ENCODE data around the gene ENO3.

Gene ENO3

DNA sequence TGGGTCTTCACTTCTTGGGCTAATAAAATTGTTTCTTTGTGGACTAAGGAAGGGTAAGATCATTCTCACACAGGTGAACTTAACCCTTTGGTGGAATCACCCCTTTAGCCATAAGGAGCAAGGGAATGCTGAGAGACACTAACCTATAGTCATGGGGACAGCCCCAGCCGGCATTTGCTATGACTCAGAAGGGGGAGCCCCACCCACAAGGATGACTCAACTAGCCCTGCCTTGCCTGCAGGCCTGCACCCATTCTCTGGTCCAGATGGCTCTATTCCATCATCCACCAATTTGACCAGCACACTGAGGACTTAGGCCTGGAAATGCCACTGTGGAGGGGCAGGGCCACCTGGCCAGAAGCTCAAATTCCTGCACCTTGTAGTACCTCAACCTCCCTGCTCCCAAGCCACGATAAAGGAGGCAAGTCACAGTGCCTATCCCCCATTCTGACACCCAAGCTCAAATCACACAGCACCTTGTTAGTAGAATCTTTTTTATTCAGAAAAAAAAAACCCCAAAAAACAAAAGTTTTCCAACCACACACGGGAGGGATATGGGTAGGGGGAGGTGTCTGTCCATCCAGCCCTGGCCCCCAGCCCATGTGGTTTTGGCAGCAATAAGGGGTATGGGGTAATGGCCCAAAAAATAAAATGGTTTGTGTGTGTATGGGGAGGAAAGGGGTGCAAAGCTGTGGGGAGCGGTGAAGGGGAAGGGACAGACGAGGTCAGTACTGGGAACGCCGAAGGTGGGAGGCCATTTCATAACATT is 5.6 kb upstream of the ENO3 start:
- TF ChIP-seq CTCF (IDR thresholded peaks at IDR 0.05; ENCODE audit: low read depth, low read length): no peak
- Histone ChIP-seq H3K27me3 (no peaks in the 10 kb centered on the region), H3K4me3 (ENCODE audit: low read depth, low read length) (no peak overlapping the region), H3K4me1 (no peaks in the 10 kb centered on the region; the same call in none of the 2 replicates), H3K9me3 (no peaks in the 10 kb centered on the region), H3K36me3 (peaks cover 24% of the 10 kb centered on the region)
- peak; percentile 69 for DNase-seq

- Histone ChIP-seq H3K27me3 (no peaks in the 10 kb centered on the region), H3K9me3 (no peaks in the 10 kb centered on the region), H3K4me1 (peaks cover 4% of the 10 kb centered on the region), H3K4me3 (ENCODE audit: low read depth, low read length) (peak overlapping the region; percentile 77; the same call in 1 of the 2 replicates), H3K36me3 (peaks cover 24% of the 10 kb centered on the region)
- no peak for TF ChIP-seq CTCF (IDR thresholded peaks at IDR 0.05; ENCODE audit: low read depth, low read length)
- DNase-seq: no peak
Measured at GRCh38 chr17:4945944-4946280, 5.0 kb upstream of the ENO3 start.

DNA sequence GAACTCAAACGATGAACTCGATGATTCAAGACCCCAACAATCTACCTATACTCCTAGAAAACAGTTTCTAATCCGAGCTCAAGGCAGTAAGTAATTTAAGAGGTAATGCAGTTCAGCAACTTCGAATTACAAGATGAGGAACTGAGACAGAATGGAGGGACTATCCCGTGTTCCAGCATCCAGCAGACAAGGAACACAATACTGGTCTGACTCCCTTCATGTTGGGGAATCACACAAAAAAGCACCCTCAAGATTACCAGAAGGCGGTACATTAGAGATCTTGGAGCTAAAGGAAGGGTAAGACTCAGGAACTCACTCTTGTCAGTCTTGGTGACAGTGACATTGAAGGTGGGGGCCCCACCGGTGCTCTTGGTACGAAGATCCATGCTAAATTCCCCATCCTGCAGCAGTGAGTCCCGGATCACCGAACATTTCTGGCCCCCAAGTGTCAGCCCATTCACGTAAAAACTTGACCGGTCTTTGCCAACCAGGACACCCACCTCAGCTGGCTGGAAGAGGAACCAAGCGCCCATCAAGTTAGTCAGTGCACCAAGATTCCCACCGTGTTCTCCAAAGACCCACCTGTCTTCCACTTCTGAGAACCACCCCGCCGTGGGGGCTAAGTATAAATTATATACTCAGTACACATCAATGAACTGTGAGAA is 4.5 kb upstream of the ENO3 start:
- Histone ChIP-seq H3K27me3 (no peaks in the 10 kb centered on the region), H3K4me3 (ENCODE audit: low read depth, low read length) (peak overlapping the region; percentile 77), H3K9me3 (no peaks in the 10 kb centered on the region), H3K36me3 (peaks cover 24% of the 10 kb centered on the region), H3K4me1 (peaks cover 4% of the 10 kb centered on the region)
- no peak for TF ChIP-seq CTCF (IDR thresholded peaks at IDR 0.05; ENCODE audit: low read depth, low read length)
- DNase-seq: no peak

GRCh38 chr17:4947010-4947410 is 3.9 kb upstream of the ENO3 start:
- DNase-seq: no peak
- H3K4me1 ChIP-seq: peaks cover 4% of the 10 kb centered on the region
- no peak for TF ChIP-seq CTCF (IDR thresholded peaks at IDR 0.05; ENCODE audit: low read depth, low read length)
- H3K36me3 ChIP-seq: peaks cover 24% of the 10 kb centered on the region
- peak overlapping the region; percentile 77 for H3K4me3 ChIP-seq (ENCODE audit: low read depth, low read length)
- no peaks in the 10 kb centered on the region for H3K27me3 ChIP-seq
- H3K9me3 ChIP-seq: no peaks in the 10 kb centered on the region

DNA sequence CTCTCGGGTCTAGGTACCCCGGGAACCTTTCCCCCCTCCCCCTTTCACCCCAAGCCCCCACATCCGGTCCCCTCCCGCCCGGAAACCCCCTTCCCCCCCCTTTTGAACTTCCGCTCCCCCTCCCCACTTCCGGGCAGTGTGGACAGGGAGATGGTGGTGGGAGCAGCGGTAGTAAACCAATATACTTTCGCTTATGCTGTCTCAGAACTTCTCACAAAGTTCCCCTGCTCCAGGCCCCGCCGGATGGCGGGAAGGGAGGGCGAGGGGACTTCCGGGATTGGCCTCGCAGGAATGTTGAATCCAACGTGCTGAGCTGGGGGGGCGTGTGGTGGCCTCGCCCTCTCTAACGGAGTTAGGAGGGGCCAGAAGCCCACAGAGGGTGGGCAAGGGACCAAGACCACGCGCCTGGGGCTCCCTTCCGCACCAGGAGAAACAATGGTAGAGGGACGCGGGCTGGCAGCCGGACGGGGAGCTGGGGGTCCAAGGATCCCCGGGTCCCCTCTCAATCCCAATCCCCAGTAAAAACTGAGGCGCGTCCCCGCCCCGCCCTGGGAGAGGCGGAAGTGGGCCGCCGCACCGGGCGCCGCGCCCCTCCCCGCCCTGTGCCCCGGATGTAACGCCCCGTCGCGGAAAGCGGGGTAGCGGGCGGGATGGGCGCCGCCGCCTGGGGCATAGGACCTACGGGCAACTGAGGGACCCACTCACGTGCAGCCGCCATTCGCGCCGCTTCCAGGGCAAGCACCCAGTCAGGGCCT is 3.3 kb upstream of the ENO3 start:
- Histone ChIP-seq H3K27me3 (no peaks in the 10 kb centered on the region), H3K4me1 (peaks cover 4% of the 10 kb centered on the region), H3K36me3 (peaks cover 24% of the 10 kb centered on the region), H3K9me3 (no peaks in the 10 kb centered on the region), H3K4me3 (ENCODE audit: low read depth, low read length) (peak overlapping the region; percentile 77)
- peak; percentile 37 for DNase-seq
- TF ChIP-seq CTCF (IDR thresholded peaks at IDR 0.05; ENCODE audit: low read depth, low read length): no peak
